AG08396 (cell line): Measurements from ENCODE around the gene ACSM3.
"Not testable (repeated sequence)": the region's sequence is repeated elsewhere in the genome, so short reads cannot be mapped to it uniquely, and the experiment has no call there.

Experiments
- DNase-seq: peaks from one replicate; pipeline ENCODE4 v3.0.0; 2012; ENCODE audit warnings: low spot score, mixed read lengths

The ACSM3 gene

DNA sequence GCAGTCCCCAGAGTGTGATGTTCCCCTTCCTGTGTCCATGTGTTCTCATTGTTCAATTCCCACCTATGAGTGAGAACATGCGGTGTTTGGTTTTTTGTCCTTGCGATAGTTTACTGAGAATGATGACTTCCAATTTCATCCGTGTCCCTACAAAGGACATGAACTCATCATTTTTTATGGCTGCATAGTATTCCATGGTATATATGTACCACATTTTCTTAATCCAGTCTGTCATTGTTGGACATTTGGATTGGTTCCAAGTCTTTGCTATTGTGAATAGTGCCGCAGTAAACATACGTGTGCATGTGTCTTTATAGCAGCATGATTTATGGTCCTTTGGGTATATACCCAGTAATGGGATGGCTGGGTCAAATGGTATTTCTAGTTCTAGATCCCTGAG lies 8.0 kb upstream of the ACSM3 start:
- DNase-seq, result not testable (repeated sequence)

DNA sequence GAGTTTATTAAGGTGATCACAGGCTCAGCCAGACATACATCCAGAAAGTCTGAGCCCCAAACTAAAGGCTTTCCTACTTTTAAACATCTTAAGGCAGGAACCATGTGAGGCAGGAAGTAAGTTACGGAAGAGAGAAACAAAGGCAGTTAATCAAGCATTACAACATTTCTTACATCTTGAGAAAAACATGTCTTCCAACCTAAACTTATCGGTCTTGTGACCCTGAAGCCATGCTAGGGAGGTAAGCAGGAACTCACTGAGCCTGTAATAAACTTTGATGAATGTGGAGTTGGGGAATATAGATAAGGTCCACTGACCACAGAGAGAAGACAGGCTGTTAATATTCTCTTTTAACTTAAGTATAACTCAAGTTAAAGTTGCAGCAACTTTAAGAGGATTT lies 3.5 kb upstream of the ACSM3 start:
- DNase-seq, result no peak

DNA sequence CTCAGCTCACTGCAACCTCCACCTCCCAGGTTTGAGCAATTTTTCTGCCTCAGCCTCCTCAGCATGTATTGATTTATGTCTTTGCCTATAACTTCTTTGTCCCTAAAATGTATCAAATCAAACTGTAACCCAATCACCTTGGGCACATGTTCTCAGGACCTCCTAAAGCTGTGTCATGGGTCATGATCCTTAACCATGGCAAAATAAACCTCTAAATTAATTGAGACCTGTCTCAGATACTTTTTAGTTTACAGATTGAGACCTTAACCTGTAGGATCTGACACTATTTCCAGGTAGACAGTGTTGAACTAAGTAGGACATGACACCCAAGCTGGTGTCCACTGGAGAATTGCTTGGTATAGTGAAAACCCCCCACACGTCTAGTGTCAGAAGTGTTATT lies 2.6 kb upstream of the ACSM3 start:
- DNase-seq, result no peak

- DNase-seq, result no peak
Observed at GRCh38 chr16:20762404-20763123, 1.2 kb upstream of the ACSM3 start.

DNA sequence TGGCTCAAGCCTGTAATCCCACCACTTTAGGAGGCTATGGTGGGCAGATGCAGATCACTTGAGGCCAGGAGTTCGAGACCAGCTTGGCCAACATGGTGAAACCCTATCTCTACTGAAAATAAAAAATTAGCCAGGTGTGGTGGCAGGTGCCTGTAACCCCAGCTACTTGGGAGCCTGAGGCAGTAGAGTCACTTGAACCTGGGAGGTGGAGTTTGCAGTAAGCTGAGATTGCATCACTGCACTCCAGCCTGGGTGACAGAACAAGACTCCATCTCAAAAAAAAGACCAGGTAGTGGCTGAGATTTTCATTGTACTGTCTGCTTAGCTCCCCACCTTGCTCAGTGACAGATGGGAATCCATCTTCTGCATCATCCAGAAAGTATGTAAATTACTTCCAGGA lies 634 bp downstream of the ACSM3 start:
- not testable (repeated sequence) for DNase-seq

- no peak for DNase-seq
Observed at GRCh38 chr16:20765732-20766131, 1.9 kb downstream of the ACSM3 start.

GRCh38 chr16:20766294-20766693 lies 2.5 kb downstream of the ACSM3 start:
- no peak for DNase-seq

DNA sequence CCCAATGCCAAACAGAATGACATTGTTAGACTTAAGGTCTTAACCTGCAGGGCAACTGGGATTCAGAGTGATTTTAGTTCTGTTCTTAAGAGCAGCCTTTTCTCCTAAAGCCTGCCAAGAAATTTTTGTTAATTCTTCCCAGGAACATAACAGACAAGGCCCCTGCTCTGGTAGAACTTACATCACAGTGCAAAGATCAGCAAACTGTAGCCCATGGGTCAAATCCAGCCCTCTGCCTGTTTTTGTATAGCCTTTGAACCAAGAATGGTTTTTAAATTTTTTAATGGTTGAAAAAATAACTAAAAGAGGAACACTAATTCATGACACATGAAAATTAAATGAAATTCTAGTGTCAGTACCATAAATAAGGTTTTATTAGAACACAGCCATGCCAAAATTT lies 3.8 kb downstream of the ACSM3 start:
- no peak for DNase-seq

DNA sequence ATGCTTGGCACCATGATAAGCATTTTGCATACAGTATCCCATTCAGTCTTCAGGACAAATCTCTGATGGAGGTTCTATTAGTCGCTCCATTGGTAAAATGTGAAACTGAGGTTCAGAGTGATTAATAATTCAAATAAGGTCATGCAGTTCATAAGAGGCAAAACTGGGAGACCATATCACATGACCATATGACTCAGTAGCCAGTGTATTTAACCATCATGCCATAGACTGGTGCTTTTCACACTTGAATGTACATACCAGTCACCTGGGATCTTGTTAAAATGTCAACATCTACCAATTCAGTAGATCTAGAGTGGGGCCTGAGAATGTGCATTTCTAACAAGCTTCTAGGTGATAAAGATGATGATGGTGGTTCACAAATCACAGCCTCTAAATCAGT lies 4.3 kb downstream of the ACSM3 start:
- no peak for DNase-seq

- no peak for DNase-seq
Observed at GRCh38 chr16:20768818-20769217, 5.0 kb downstream of the ACSM3 start.

- no peak for DNase-seq
Observed at GRCh38 chr16:20773679-20774078, 9.9 kb downstream of the ACSM3 start.

DNA sequence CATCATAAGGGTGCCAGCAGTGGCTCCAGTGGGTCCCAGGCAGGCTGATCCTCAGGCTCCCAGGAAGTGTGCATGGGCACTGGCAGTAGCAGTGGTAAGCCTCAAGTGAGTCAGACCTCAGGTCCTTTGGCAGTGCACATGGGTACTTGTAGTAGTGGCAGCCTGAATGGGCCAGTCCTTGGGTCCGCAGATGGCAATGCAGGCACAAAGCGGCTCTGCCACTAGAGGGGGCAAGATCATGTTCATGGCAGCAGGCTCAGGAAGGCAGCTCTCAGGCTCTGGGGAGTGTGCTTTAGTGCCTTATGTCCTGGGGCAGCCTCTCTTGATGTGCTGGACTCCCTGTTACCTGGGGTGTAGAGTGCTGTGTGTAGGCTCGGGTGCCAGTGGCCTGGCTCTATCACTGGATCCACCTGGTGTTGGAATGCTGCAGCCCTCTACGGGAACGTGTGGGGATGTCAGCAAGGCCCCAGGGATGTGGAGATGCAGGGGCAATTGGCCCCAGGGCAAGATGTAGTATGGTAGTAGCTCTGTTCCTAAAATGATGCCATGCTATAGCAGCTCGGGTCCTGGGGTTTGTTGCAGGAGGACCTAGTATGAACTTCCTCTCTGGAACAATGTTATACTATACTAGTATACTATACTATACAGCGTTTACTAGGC lies 11.0 kb downstream of the ACSM3 start:
- peak; percentile 65 for DNase-seq

GRCh38 chr16:20781697-20782096 lies 17.9 kb downstream of the ACSM3 start:
- DNase-seq, result no peak

DNA sequence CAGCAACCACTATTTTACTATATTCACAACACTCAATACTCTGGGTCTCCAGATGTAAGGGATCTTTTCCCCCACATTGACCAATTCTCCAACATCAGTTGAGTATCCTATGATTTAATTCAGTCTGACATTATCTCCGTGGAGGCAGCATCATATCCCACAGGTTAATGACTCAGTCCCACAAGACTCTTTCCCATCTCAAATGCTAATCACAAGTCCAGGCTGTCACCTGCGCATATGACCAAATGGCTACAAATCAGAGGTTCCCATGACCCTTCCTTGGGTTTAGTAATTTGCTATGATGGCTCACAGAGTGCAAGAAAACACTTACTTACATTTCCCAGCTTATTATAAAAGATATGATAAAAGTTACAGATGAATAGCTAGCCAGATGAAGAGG lies 18.7 kb downstream of the ACSM3 start:
- no peak for DNase-seq

- no peak for DNase-seq
Observed at GRCh38 chr16:20784204-20784603, 20.4 kb downstream of the ACSM3 start.

GRCh38 chr16:20789130-20789529 lies 25.3 kb downstream of the ACSM3 start:
- DNase-seq, result no peak

DNA sequence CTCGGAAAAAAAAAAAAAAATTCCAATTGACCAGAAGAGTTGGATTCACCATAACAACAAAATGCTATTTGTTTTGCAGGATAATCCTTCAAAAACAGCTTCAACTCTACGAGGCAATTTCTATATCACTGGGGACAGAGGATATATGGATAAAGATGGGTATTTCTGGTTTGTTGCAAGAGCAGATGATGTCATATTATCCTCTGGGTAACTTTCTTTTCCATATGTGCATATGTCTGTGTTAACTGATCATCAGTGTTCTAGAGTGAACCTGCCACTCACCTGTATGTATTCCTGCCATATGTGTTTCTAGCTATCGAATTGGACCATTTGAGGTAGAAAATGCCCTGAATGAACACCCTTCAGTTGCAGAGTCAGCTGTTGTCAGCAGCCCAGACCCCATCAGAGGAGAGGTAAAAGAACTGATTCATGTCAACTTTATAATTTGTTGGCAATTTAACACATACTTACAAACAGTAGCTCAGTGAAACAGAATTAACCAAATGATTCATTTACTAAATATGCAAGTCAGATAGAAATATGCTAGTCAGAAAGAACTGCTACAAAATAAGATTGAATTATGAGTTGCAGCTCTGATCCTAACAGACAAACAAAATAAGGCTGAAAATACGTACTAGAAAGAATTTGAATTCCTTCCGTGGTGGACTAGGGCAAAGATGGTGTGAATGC lies 28.3 kb downstream of the ACSM3 start:
- no peak for DNase-seq

DNA sequence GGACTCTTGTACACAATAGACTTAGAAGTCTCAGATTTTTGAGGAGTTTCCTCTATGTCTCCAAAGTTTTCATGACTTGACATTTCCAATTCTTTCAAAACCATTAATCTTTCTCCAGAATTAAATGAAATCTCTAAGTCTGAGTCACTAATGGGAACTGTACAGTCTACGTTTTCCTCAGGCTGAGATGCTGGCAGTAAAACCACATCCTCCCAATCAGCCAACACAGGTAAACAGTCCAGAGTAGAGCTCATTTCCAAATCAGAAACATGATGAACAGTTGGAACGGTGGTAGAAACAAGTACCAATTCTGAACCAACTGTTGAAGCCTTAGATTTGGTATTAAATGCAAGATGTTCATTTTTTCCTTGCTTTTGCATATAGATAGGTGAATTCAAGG lies 34.5 kb downstream of the ACSM3 start:
- DNase-seq, result no peak

GRCh38 chr16:20799599-20799998 lies 35.8 kb downstream of the ACSM3 start:
- DNase-seq, result peak; percentile 24

GRCh38 chr16:20801278-20801677 lies 37.5 kb downstream of the ACSM3 start:
- no peak for DNase-seq

DNA sequence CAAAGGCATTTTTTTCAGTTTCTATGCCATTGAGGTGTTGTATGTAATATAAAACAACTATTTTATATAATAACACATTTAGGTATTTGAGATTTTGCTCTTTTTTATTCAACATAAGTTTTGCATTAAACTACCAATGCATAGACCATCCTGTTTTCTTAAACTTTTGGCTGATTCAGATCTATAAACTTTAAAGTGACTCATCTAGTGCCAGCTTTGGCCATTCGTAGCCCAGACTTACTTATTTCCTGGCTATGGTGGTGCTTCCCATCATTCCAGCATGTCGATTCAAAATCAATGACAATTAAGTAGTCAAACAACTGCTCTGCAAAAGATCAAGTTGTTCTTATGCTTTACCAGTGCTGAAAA lies 39.4 kb downstream of the ACSM3 start:
- DNase-seq, result no peak

GRCh38 chr16:20803561-20804214 lies 39.9 kb downstream of the ACSM3 start:
- DNase-seq, result no peak

DNA sequence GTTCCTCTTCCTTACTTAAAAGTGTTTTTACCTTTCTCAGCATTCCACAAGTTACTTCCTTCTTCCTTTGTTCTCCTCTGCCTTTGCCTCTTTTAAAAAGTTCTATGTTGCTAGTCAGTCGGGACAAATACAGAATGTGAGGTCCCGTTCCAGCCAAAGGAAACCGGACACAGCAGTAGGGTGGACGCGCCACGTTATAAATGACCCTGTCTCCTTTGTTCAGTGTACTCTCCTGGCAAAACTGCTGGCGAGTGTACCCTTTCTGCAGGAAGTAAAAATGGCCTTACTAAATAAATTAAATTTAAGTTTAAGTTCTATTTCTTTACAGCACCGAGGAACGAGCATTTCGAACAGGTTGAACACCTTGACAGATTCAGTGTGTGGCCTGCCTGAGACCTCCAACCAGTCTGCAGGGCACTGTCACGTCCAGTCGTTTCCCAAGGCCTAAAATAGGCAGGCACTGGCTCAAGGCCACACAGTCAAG lies 41.9 kb downstream of the ACSM3 start:
- not testable (repeated sequence) for DNase-seq
